ENCODE measurements around the gene SPAG17.

- TF ChIP-seq CTCF (IDR thresholded peaks at IDR 0.05) = no peak
- no peak for TF ChIP-seq EP300 (IDR thresholded peaks at IDR 0.05)
- no peak for TF ChIP-seq POLR2A (IDR thresholded peaks at IDR 0.05)
These were observed 4.5 kb upstream of the SPAG17 start for GRCh38 chr1:118189564-118189963.

Measured in sigmoid colon (tissue), 4 donors.